T-helper 2 cell (primary cell): ENCODE data around the gene TMCO2.
"Not testable (repeated sequence)": the region's sequence is repeated elsewhere in the genome, so short reads cannot be mapped to it uniquely, and the experiment has no call there.

Experiments
- DNase-seq, 5 experiments: peaks; one replicate each; pipeline versions ENCODE4 v3.0.0 to v3.0.0-alpha.2; 2012 to 2022
- total RNA-seq, 2 donors: gene quantifications; one replicate each; lab custom pipeline; 2026; lab: John Stamatoyannopoulos, UW

The TMCO2 gene
- 0 to 0.07 reads per million in 2 donors for total RNA-seq

GRCh38 chr1:40247655-40248054 lies at the start of gene TMCO2:
TSS of gene TMCO2 (plus strand) at chr1:40247937. CDS start at chr1:40247994, 57 bp downstream.
- DNase-seq, result no peak

DNA sequence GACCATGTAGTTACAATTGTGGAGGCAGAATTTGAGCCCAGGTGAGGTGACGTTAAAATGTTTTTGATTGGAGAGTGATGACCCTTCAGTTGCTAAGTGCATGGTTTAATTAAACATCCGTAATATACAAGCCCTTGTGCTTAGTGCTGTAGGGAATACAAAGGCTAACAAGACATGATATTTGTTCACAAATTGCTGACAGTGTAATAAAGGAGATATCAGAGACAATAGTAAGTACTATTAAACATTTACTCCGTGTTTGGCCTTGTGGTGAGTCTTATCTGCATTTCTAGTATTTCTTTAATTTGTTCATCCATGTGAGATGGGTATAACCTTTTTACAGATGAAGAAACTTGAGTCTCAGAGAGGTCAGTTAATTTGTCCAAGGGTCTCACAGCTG lies 48.6 kb upstream of the TMCO2 start:
- no peak for DNase-seq

DNA sequence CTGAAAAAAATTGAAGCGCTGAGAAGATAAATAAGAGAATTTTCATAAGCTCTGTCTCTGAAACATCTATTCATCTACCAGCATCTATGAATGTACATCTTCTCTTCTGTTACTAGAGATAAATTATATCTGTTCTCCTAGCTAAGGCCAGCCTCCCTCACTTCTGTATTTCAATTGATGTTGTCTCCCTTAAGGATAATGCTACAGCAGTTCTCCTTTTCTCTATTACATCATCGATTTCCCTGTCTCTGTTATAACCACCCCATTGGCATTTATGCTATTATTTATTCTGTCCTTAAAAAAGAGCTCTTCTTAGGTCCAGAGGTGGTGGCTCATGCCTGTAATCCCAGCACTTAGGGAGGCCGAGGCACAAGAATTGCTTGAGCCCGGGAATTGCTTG lies 42.9 kb upstream of the TMCO2 start:
- no peak for DNase-seq

- DNase-seq, result no peak
Measured at GRCh38 chr1:40210511-40211204, 37.1 kb upstream of the TMCO2 start.

GRCh38 chr1:40218333-40218732 lies 29.4 kb upstream of the TMCO2 start:
- DNase-seq, result no peak

DNA sequence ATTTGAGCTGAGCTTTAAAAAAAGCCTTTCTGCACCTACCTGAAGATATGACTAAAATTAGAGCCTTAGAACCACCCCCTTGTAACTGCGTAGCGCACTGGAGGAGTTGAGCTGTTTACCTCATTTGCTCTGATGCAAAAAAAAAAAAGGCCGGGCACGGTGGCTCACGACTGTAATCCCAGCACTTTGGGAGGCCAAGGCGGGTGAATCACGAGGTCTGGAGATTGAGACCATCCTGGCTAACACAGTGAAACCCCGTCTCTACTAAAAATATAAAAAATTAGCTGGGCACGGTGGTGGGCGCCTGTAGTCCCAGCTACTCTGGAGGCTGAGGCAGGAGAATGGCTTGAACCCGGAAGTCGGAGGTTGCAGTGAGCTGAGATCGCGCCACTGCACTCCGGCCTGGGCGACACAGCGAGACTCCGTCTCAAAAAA lies 26.2 kb upstream of the TMCO2 start:
- not testable (repeated sequence) for DNase-seq

DNA sequence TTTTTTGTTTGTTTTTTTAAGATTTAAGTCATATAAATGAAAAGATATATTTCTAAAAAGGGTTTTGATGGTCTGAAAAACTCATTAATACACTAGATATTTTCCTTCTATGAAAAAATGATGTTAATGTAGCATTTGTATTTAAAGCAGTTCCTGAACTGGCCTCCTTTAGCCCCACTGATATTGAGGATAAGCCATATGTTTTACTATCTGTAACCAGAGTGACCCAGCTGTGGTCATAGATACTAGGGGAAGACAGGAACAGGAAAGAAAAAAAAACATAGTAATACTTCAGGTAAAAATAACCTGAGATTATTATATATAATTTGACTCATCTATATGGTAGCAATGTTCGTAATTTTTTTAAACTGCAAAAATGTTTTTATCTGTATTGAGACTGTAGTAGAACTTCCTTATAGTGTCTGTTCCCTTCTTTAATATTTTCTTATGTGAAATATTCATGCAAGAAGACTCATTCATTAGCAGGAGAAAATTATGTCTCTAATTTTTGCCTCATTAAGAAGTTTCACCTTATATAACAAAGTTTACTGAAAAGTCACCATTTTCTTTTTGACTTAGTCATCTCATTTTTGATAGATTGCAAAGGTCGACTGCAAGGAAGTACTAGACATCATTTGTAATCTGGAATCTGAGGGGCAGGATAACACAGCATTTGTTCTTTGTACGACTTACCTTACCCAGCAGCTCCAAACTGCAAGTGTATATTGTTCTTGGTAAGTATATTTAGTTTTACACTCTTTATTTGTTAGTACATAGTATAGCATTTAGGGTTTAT lies 25.6 kb upstream of the TMCO2 start:
- DNase-seq, result no peak

- DNase-seq, result peak in 1 of 5 experiments; percentile 38
Measured at GRCh38 chr1:40224040-40224439, 23.7 kb upstream of the TMCO2 start.

- DNase-seq, result no peak
Measured at GRCh38 chr1:40226192-40226591, 21.5 kb upstream of the TMCO2 start.

DNA sequence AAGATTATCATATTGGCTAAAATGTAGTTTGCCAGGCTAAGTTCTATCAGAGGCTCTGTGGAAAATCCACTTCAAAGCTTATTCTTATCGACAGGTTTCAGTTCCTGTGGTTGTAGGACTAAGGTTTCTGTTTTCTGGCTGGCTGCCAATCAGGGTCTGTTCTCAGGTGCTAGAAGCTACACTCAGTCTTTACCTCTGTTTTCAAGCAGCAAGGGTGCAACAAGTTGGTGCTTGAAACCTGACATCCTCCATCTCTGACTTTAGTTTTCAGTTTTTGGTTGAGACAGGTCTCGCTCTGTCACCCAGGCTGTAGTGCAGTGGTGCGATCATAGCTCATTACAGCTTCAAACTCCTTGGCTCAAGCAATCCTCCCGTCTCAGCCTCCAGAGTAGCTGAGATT lies 15.3 kb upstream of the TMCO2 start:
- DNase-seq, result peak in 4 of 5 experiments; percentile 21 to 96 (median 41)

GRCh38 chr1:40239626-40240025 lies 8.1 kb upstream of the TMCO2 start:
- DNase-seq, result no peak

DNA sequence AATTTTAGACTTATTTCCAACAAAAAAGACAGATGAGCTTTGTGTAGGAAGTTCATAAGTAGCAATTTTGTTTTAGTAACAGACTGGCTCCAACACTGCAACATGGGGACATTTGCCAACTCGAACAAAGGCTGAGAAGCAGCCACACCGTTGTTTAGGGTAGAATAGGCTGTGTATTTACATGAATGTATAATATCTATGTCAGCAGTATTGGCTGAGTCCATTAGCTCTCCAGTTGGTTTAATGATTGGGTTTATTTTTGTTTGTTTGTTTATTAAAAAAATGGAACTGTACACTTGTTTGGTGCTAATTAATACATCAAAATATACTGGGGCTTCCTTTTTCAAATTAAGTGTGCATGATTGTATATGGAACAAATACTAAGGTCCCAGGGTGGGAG lies 7.3 kb upstream of the TMCO2 start:
- DNase-seq, result no peak

DNA sequence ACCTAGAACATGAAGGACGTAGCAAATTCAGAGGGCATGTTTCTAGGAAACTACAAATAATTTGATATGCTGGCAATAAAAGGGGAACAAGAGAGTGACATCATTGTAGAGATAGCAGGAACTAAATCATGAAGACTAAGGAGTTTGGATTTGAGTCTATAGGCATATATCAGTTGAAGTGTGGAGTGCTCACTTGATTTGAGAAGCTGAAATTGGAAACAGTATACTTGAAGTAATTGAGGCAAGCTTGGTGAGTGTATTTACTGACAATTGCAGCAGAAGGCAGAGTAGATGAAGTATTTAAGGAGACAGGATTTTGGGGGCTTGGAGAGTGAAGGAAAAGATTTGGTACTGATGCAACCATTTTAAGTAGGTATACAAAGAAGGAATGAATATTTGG lies 6.4 kb upstream of the TMCO2 start:
- no peak for DNase-seq

GRCh38 chr1:40243351-40243750 lies 4.4 kb upstream of the TMCO2 start:
- DNase-seq, result no peak

GRCh38 chr1:40244138-40244744 lies 3.5 kb upstream of the TMCO2 start:
- DNase-seq, result no peak

- no peak for DNase-seq
Measured at GRCh38 chr1:40245686-40246085, 2.1 kb upstream of the TMCO2 start.

GRCh38 chr1:40248412-40248811 lies 675 bp downstream of the TMCO2 start:
- no peak for DNase-seq

GRCh38 chr1:40251456-40251855 lies 3.7 kb downstream of the TMCO2 start:
- DNase-seq, result no peak

DNA sequence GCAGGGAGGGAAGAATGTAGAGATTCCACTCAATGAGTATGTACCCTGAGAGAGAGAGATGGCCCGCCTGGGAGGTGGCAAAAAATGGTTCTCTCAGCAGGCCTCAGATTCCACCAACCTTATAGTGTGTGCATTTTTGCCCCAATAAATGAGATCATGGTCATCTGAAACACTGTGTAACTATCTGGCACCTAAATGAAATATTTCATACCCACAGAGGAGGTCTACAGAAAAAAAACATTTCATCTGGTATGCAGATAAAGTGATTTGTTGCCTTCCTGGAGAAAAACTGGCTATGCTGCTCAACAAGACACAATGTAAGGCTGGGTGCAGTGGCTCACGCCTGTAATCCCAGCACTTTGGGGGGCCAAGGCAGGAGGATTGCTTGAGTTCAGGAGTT lies 4.9 kb downstream of the TMCO2 start:
- no peak for DNase-seq

DNA sequence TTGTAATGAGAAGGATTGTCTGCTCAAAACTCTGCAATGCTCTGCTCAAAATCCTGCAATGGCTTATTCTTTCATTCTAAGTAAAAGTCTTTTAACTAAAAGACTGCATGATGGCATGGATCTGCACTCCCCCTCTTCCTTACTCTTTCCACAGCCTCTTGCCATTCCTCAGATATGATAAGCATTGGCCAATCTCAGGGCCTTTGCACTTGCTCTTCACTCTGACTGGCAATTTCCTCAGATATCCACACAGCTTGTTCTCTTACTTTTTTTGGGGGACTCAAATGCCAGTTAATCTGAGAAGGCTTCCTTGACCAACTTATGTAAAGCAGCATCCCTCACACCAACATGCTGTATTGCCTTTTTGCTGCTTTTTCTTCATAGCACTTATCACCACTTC lies 7.5 kb downstream of the TMCO2 start:
- no peak for DNase-seq

DNA sequence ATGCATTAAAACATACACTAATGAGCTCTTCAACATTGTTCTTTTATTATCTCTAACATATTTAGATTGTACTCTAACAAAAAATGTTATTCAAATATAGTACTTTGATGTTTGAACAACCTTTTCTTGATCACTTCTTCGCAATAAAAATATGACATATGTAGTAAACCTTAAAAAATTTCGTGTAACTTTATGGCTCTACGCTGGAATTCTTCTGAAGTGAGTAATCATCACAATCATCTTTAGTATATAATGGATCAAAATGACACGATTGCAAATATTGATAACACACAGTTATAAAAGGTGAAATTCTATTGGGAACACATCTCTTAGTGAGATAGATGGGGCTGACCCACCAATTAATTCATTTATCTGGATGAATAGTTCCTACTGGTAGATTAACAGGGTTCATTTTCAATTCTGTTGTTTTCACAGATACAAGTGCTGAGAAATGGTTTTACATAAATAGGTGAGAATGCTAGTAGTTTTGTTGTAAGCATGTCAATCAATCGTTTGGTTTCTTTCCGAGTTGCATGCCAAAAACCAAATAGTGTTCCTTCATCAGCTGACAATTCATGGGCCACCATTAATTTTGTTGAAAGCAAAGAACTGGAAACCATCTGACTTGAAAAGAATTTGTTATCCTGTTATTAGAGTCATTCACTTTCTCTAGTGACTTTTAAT lies 8.8 kb downstream of the TMCO2 start:
- DNase-seq, result no peak

DNA sequence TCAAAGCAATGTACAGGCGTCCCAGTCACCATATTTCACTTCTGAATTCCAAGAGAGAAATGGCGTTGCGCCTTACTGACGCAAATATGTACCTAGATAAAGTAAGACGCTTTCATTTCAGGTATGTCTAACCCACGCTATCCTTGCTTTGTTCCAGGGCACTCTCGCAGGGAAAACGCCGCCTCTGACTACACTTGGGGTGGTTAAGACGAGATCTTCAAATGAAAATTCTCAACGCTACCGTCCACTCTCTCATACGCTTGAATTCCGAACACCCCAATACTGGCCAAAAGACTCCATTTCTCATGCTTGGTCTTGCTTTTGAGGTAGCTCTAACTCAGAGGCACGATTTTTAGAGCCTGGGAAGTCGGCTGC lies 9.6 kb downstream of the TMCO2 start:
- DNase-seq, result peak in 2 of 5 experiments; percentile 6 to 55
